Measurements from ENCODE around the gene NECAB3.

GRCh38 chr20:33656010-33656782 is 18.0 kb downstream of the NECAB3 start:
- TF ChIP-seq, protein P1, sequence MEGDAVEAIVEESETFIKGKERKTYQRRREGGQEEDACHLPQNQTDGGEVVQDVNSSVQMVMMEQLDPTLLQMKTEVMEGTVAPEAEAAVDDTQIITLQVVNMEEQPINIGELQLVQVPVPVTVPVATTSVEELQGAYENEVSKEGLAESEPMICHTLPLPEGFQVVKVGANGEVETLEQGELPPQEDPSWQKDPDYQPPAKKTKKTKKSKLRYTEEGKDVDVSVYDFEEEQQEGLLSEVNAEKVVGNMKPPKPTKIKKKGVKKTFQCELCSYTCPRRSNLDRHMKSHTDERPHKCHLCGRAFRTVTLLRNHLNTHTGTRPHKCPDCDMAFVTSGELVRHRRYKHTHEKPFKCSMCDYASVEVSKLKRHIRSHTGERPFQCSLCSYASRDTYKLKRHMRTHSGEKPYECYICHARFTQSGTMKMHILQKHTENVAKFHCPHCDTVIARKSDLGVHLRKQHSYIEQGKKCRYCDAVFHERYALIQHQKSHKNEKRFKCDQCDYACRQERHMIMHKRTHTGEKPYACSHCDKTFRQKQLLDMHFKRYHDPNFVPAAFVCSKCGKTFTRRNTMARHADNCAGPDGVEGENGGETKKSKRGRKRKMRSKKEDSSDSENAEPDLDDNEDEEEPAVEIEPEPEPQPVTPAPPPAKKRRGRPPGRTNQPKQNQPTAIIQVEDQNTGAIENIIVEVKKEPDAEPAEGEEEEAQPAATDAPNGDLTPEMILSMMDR (IDR thresholded peaks at IDR 0.05) = no peak
- TF ChIP-seq POLR2AphosphoS5 (IDR thresholded peaks at IDR 0.05; ENCODE audit: insufficient read depth in 1 of 2, low read depth in 1 of 2) (no peak), POLR2A (IDR thresholded peaks at IDR 0.05) (no peak)

Data from vagina (tissue), 2 donors.